Astrocyte of the cerebellum (primary cell): ENCODE results near the gene C5orf34.

Experiments
- DNase-seq: peaks from one replicate; pipeline ENCODE4 v3.0.0-alpha.2; 2011; ENCODE audit warnings: low read depth
- H3K4me3 ChIP-seq: 2 replicates; pipeline ENCODE4 v1.5.1; 2011; ENCODE audit warnings: mild to moderate bottlenecking, low read depth, low read length, moderate library complexity
- in situ Hi-C: cut with HindIII; loops from 2 replicates; pipeline ENCODE4 v1.10.0; 2017; ENCODE audit warnings: low sequenced_read_pairs
- TF ChIP-seq, protein P1 (sequence below): IDR thresholded peaks from 2 replicates; pipeline ENCODE4 v1.5.1; 2012; ENCODE audit warnings: low read length, low read depth, moderate library complexity, mild to moderate bottlenecking; ENCODE audit errors: missing control alignments

The C5orf34 gene, protein sequence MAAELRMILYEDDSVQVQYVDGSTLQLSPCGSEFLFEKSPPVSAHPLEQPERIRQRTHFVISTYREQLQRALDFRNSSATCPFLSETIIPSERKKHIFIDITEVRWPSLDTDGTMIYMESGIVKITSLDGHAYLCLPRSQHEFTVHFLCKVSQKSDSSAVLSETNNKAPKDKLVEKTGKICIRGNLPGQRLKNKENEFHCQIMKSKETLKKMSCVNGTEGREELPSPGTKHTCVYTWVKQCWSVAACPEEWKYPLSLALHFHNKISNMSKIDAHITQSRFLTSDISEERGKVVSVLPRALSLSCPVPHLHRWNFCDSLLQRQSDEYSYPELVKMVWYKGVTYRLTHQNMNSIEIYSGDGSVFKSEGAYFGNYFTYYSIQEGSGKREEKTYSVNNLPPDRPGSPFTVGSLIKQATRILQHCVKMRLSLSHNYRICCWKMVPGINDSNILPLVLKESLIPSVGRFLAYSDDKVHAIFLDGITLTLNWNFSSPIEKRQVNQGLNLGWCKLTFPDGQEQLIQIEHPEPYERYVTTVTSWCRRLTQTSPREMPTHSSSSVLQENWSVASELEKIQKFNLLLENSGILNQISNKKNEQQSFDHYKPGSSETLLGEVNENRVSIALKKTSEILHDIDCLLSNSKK

DNA sequence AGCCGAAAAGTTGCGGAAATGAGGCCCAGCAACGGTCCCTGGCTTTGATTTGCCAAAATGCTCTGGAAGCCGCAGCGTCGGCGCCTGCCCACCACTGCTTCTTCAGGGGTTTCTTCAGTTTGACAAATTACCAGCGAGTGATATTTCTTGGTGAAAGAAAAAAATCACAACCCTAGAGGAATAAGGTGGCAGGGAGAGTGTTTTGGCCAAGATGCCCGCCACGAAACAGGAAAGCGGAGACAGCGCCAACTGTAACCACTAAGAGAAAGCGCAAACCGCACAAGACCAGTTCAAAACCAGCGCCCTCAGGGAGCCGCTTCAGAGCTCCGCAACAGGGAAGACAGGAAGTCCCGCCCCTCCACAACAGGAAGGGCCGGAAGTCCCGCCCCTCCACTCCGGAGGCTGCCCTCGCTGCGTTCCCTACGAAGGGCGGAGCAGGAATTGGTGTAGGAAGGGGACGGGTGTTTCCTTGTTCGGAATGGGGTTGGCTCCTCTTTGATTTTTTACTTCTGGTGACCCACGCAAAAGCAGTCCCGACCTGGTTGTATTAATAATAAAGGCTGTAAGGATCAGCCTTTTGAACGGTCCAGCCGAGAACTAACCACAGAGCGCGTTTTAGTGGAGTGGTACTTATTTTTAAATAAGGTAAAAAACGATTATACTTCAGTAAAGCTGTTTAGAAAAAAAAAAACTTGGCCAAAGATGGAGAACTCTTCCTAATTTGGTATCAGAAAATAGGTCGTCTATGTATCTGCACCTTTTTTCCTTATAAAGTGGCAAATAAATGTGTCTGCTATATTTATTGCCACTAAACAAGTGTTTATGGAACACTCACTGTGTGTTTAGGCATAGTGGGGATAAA lies at the start of gene C5orf34:
Gene C5orf34, minus strand, starts transcription at position 333 of the 862 bp plus-strand sequence. CDS start 5,809 bp downstream, outside the sequence.
- TF ChIP-seq, protein P1, sequence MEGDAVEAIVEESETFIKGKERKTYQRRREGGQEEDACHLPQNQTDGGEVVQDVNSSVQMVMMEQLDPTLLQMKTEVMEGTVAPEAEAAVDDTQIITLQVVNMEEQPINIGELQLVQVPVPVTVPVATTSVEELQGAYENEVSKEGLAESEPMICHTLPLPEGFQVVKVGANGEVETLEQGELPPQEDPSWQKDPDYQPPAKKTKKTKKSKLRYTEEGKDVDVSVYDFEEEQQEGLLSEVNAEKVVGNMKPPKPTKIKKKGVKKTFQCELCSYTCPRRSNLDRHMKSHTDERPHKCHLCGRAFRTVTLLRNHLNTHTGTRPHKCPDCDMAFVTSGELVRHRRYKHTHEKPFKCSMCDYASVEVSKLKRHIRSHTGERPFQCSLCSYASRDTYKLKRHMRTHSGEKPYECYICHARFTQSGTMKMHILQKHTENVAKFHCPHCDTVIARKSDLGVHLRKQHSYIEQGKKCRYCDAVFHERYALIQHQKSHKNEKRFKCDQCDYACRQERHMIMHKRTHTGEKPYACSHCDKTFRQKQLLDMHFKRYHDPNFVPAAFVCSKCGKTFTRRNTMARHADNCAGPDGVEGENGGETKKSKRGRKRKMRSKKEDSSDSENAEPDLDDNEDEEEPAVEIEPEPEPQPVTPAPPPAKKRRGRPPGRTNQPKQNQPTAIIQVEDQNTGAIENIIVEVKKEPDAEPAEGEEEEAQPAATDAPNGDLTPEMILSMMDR: no peak
- in situ Hi-C loops: no loop called here
- peak within 1 kb of the TSS; percentile 63 for H3K4me3 ChIP-seq
- DNase-seq: peak; percentile 87

DNA sequence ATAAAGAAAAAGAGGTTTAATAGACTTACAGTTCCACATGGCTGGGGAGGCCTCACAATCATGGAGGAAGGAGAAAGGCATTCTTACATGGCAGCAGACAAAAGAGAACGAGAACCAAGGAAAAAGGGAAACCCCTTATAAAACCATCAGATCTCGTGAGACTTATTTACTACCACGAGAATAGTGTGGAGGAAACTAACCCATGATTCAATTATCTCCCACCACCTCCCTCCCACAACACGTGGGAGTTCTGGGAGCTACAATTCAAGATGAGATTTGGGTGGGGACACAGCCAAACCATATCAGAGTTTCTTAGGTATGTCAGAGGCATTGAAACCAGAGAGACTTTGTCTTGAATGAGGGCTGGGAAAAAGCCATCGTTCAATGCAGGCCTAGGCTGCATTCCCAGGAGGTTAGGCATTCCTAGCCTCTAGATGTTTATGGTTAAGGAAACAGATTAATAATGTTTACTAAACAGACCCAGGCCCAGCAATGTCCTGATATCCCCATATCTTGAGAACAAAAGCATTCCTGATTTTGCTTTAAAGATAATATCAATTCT lies 49.4 kb upstream of the C5orf34 start:
- no peak for DNase-seq
- in situ Hi-C loops: no loop called here
- TF ChIP-seq, protein P1: no peak
- no peak overlapping the region for H3K4me3 ChIP-seq

DNA sequence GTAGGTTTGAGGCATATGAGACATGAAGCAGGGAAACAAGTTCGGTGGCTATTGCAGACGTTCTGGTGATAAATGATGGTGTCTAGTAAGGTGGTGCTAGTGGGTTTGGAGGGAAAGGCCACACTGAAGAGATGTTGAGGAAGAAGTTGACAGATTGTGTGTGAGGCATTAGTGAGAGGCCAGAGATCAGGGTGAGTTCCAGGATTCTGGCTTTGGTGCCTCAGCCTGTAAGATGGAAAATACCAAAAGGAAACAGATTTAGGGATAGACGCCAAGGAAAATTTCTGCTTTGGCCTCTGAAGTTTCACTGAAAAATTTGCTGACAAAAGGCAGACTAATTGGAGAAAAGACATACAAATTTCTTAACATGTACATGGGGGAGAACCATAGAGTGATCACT lies 48.4 kb upstream of the C5orf34 start:
- no peak for DNase-seq
- in situ Hi-C loops: no loop called here
- TF ChIP-seq, protein P1: no peak
- H3K4me3 ChIP-seq: no peak overlapping the region

DNA sequence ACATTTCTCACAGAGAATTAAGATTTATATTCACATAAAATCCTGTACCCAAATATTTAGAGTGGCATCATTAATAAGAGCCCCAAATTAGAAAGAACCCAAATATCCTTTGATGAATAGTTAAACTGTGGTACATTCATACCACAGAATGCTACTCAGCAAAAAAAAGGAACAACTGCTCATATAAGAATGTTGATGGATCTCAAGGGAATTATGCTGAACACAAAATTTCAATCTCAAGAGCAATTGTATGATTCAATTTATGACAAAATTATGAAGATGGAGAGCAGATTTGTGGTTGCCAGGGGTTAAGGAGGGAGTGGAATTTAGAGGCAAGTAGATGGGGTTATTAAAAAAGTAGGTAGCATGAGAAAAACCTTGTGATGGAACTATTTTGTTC lies 46.4 kb upstream of the C5orf34 start:
- no peak overlapping the region for H3K4me3 ChIP-seq
- TF ChIP-seq, protein P1: no peak
- no peak for DNase-seq
- in situ Hi-C loops: no loop called here

DNA sequence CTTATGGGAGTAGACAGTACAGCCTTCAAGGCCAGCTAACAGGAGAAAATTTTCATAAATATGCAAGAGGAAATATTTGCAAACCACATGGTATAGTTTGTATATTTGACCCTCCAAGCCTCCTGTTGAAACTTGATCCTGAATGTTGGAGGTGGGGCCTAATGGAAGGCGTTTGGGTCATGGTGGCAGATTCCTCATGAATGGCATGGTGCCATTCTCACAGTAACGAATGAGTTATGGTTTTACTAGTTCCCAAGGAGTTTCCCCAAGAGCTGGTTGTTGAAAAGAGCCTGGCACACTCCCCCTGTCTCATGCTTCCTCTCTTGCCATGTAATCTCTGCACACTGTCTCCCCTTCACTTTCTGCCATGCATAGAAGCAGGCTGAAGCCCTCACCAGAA lies 45.2 kb upstream of the C5orf34 start:
- no peak overlapping the region for H3K4me3 ChIP-seq
- TF ChIP-seq, protein P1: no peak
- no peak for DNase-seq
- in situ Hi-C loops: no loop called here
